ENCODE results near the gene TNFAIP6.

GRCh38 chr2:151315381-151315903 lies 42.0 kb upstream of the TNFAIP6 start:
- TF ChIP-seq POLR2AphosphoS5 (IDR thresholded peaks at IDR 0.05; ENCODE audit: insufficient read depth in 1 of 2, low read depth in 1 of 2), result no peak
- TF ChIP-seq CTCF (IDR thresholded peaks at IDR 0.05), result no peak
